GM12878 (cell line): ENCODE results near the gene ACTR10. TPM values are rescaled to one million over a fixed set of nuclear protein-coding genes. Genes with fewer than 3 reads are reported as not detected.

ENCODE experiments used
- ATAC-seq: fragments of 200-7000 bp; cut with Tn5 transposase; 3 replicates; pipeline ENCODE4 v1.9.1; 2020; ENCODE audit warnings: mild to moderate bottlenecking, moderate library complexity
- BruUV-seq: library from RNA; stranded (reverse); fragments of 400-500 nt; replicated peaks from 2 replicates; lab custom pipeline; 2021; lab: Mats Ljungman, UMichigan
- CTCF ChIA-PET: fragments of 300-600 bp; sonication (Branson Sonifier 250); formaldehyde crosslinking; extraction: SDS; loops from one replicate; lab custom pipeline; 2021; ENCODE audit warnings: inconsistent platforms; lab: Yijun Ruan, JAX
- POLR2A ChIA-PET: fragments of 350-600 bp; formaldehyde crosslinking; extraction: SDS; loops from one replicate; lab custom pipeline; 2021; ENCODE audit warnings: inconsistent platforms; lab: Charles Lee
- RAD21 ChIA-PET: fragments of 300-600 bp; sonication (Branson Sonifier 250); formaldehyde crosslinking; loops from one replicate; lab custom pipeline; 2023; ENCODE audit warnings: antibody characterized with exemption; ENCODE audit not compliant: unreplicated experiment; lab: Charles Lee
- SMC1A ChIA-PET: fragments of 300-600 bp; sonication (Branson Sonifier 250); formaldehyde crosslinking; loops from one replicate; lab custom pipeline; 2023; ENCODE audit not compliant: unreplicated experiment, uncharacterized antibody; lab: Charles Lee
- DNase-seq: peaks from one replicate; pipeline ENCODE4 v3.0.0-alpha.2; 2011; ENCODE audit warnings: low read depth, low spot score
- FAIRE-seq: peaks from 3 replicates; lab custom pipeline; 2011; peaks lifted over from hg19 to GRCh38; lab: Jason Lieb, UNC
- H2AFZ ChIP-seq: 2 replicates; pipeline ENCODE4 v1.6.0; 2011; ENCODE audit warnings: low read depth, low read length, control low read depth; ENCODE audit not compliant: control insufficient read depth
- H3K27ac ChIP-seq: 2 replicates; pipeline ENCODE4 v1.5.1; 2011; ENCODE audit warnings: control low read depth; ENCODE audit not compliant: control insufficient read depth, insufficient read depth
- H3K27me3 ChIP-seq, 2 experiments: replicated peaks in 1 of 2; 2 replicates each; pipeline versions ENCODE4 v1.6.0 to v1.6.1; 2011; ENCODE audit warnings: low read length in 1 of 2; ENCODE audit not compliant: control insufficient read depth in 2 of 2, insufficient read depth in 2 of 2
- H3K36me3 ChIP-seq, 2 experiments: 2 replicates each; pipeline ENCODE4 v1.5.1; 2011; ENCODE audit warnings: low read length in 1 of 2; ENCODE audit not compliant: control insufficient read depth in 2 of 2, insufficient read depth in 2 of 2
- H3K4me1 ChIP-seq: 2 replicates; pipeline ENCODE4 v1.6.1; 2011; ENCODE audit warnings: mild to moderate bottlenecking, low read length, moderate library complexity, mixed read lengths; ENCODE audit not compliant: control insufficient read depth, insufficient read depth
- H3K4me2 ChIP-seq: 2 replicates; pipeline ENCODE4 v1.6.0; 2011; ENCODE audit warnings: control low read depth; ENCODE audit not compliant: control insufficient read depth, insufficient read depth
- H3K4me3 ChIP-seq: fragments of 200-600 bp; sonication (generic); 2 replicates; pipeline ENCODE4 v1.5.1; 2016
- H3K79me2 ChIP-seq: 2 replicates; pipeline ENCODE4 v1.6.0; 2011; ENCODE audit warnings: low read length; ENCODE audit not compliant: control insufficient read depth, insufficient read depth
- H3K9ac ChIP-seq: 2 replicates; pipeline ENCODE4 v1.8.0; 2011; ENCODE audit warnings: low read length, control low read depth, mixed read lengths; ENCODE audit not compliant: control insufficient read depth, insufficient read depth
- H3K9me3 ChIP-seq: replicated peaks from 3 replicates; pipeline ENCODE4 v1.5.1; 2011; ENCODE audit warnings: mild to moderate bottlenecking, low read length; ENCODE audit not compliant: control insufficient read depth, insufficient read depth
- H4K20me1 ChIP-seq: 2 replicates; pipeline ENCODE4 v1.6.0; 2011; ENCODE audit not compliant: control insufficient read depth, insufficient read depth
- CHD2 ChIP-seq: IDR thresholded peaks from 2 replicates; pipeline ENCODE4 v1.6.1; 2011; ENCODE audit warnings: low read depth, low read length, improper control_type of control experiment, borderline replicate concordance
- EZH2 ChIP-seq: IDR thresholded peaks from 2 replicates; pipeline ENCODE4 v1.6.1; 2012; ENCODE audit warnings: low read depth, mild to moderate bottlenecking, control low read depth, inconsistent platforms, low read length, borderline replicate concordance; ENCODE audit not compliant: control insufficient read depth
- GABPA ChIP-seq: IDR thresholded peaks from 2 replicates; pipeline ENCODE4 v1.6.1; 2014; ENCODE audit warnings: antibody characterized with exemption, low read depth, mild to moderate bottlenecking, inconsistent platforms
- MEF2A ChIP-seq: IDR thresholded peaks from 2 replicates; pipeline ENCODE4 v1.6.1; 2011; ENCODE audit warnings: low read depth, mild to moderate bottlenecking, low read length, moderate library complexity; ENCODE audit not compliant: insufficient read depth
- NFIC ChIP-seq: IDR thresholded peaks from 2 replicates; pipeline ENCODE4 v1.6.1; 2012; ENCODE audit warnings: low read depth, mild to moderate bottlenecking, inconsistent platforms, low read length, moderate library complexity
- SREBF1 ChIP-seq: IDR thresholded peaks from 2 replicates; pipeline ENCODE4 v1.6.1; 2012; ENCODE audit warnings: mild to moderate bottlenecking, low read length
- TCF3 ChIP-seq: IDR thresholded peaks from 2 replicates; pipeline ENCODE4 v1.6.1; 2012; ENCODE audit warnings: low read depth, mild to moderate bottlenecking, low read length, borderline replicate concordance; ENCODE audit not compliant: insufficient read depth
- ZNF274 ChIP-seq: IDR thresholded peaks from one replicate; pipeline ENCODE4 v1.8.0; 2011; ENCODE audit not compliant: insufficient read length, insufficient read depth
- WGBS: methylation state at CpG from one replicate; pipeline ENCODE4 v1.1.6; 2016; ENCODE audit warnings: low lambda C conversion rate; ENCODE audit not compliant: insufficient replicate concordance, insufficient coverage; ENCODE audit errors: missing lambda C conversion rate; 5-methylcytosine and 5-hydroxymethylcytosine counted together
- in situ Hi-C: fragments of 300-500 bp; cut with MboI; formaldehyde crosslinking; loops from 9 replicates; pipeline ENCODE4 v1.14.3; 2018; ENCODE audit warnings: mixed read lengths
- intact Hi-C: fragments of 100-400 bp; cut with micrococcal nuclease; formaldehyde crosslinking; loops from one replicate; pipeline ENCODE4 v1.14.2; 2022; ENCODE audit not compliant: unreplicated experiment
- polyA plus RNA-seq, 11 experiments: library from polyadenylated mRNA; depleted of rRNA in 4 of 11; unstranded in 6 of 11; stranded (reverse) in 5 of 11; fragments of >200 nt; fragmentation: Nextera tagmentation in 4 of 11; fragmentation: Illumina TruSeq in 1 of 11; extraction: Ambion mirVana in 4 of 11; extraction: Trizol in 1 of 11; gene quantifications; 1 replicate in 1 of 11; 2 replicates in 10 of 11; pipeline versions ENCODE4 v1.2.1 to v1.2.3, GENCODE V29; 2011 to 2016; ENCODE audit warnings: inconsistent platforms in 2 of 11, missing spikeins in 2 of 11, low read depth in 1 of 11
- total RNA-seq, 4 experiments: library from RNA; depleted of rRNA in 3 of 4; stranded (reverse); fragments of >200 nt in 3 of 4; fragmentation: Illumina TruSeq in 1 of 4; extraction: Trizol in 1 of 4; gene quantifications; 2 replicates each; pipeline versions ENCODE4 v1.2.1 to v1.2.3, GENCODE V29; 2013 to 2021
- TF ChIP-seq, protein P1 (sequence below): IDR thresholded peaks from 2 replicates; pipeline ENCODE4 v1.6.1; 2011; ENCODE audit warnings: borderline replicate concordance, low read depth, mild to moderate bottlenecking, moderate library complexity, low read length; ENCODE audit not compliant: insufficient read depth, poor library complexity, severe bottlenecking

The ACTR10 gene
- total and polyA plus RNA-seq, 10 of the 15 experiments (the other 5 are each of a cell fraction or from before 2014, with no cell fraction given): 26.0 to 74.3 (median 38.9) TPM

DNA sequence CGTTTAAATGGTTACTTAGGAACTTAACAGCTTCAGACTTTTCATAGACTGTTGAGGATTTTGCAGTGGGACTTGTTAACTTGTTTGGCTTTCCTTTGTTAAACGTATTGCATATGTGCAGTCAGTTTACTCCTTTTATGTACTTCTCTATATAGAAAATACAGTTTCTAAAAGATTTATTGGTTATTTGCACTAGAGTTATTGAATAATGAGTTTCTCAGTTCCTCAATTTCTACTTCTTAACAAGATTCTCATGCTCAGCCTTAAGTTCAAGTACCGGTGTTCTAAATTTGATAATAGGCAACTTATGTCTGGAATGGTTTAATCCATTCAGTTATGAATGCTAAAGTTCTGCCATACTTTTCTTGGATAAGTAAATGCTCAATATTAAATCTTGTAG is 45.6 kb downstream of the ACTR10 start (continued):
- TF ChIP-seq, protein P1, sequence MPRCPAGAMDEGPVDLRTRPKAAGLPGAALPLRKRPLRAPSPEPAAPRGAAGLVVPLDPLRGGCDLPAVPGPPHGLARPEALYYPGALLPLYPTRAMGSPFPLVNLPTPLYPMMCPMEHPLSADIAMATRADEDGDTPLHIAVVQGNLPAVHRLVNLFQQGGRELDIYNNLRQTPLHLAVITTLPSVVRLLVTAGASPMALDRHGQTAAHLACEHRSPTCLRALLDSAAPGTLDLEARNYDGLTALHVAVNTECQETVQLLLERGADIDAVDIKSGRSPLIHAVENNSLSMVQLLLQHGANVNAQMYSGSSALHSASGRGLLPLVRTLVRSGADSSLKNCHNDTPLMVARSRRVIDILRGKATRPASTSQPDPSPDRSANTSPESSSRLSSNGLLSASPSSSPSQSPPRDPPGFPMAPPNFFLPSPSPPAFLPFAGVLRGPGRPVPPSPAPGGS: no peak

DNA sequence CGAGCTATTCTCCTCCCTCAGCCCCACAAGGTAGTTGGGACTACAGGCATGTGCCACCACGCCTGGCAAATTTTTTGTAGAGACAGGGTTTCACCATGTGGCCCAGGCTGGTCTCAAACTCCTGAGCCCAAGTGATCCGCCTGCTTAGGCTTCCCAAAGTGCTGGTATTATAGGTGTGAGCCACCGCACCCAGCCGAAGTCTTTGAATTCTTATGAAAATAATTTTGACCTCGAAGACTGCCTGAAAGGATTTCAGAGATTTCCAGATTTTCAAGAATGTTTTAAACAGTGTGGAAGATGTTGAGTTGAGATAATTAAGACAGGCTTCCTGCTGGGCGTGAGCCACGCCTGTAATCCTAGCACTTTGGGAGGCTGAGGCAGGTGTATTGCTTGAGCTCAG is 49.7 kb downstream of the ACTR10 start:
- H3K36me3 ChIP-seq: peaks cover 0 to 17% of the 10 kb centered on the region in 2 experiments
- POLR2A ChIA-PET: interaction anchor here (0.7 to 1.0 kb wide), 2 partner anchors 18 to 48 kb away, joined by 3 to 6 read pairs; no protein-coding TSS in a partner anchor
- BruUV-seq: no TSS peak

More for the DNA sequence above, 49.7 kb downstream of the ACTR10 start:
- intact Hi-C loops: no loop called here
- ATAC-seq (no peak), FAIRE-seq (no peak), DNase-seq (no peak)
- ChIA-PET RAD21 (no interaction called here), SMC1A (no interaction called here), CTCF (no interaction called here)
- WGBS: 97% methylated on average over 8 of the region's 8 CpGs
- Histone ChIP-seq H3K9me3 (no peaks in the 10 kb centered on the region), H3K4me1 (no peaks in the 10 kb centered on the region), H3K27me3 (no peaks in the 10 kb centered on the region), H3K4me2 (no peak overlapping the region), H2AFZ (no peak overlapping the region), H3K4me3 (no peak overlapping the region), H3K79me2 (peaks cover 74% of the 10 kb centered on the region), H3K27ac (no peak overlapping the region), H3K9ac (no peak overlapping the region), H4K20me1 (no peaks in the 10 kb centered on the region)
- TF ChIP-seq EZH2 (no peak), NFIC (no peak), CHD2 (no peak), GABPA (no peak), MEF2A (no peak), SREBF1 (no peak), TCF3 (no peak), ZNF274 (no peak)
- in situ Hi-C loops: no loop called here
